ENCODE measurements around the gene NR2E1. TPM values are rescaled to one million over a fixed set of nuclear protein-coding genes. Genes with fewer than 3 reads are reported as not detected.

Gene NR2E1
- total and polyA plus RNA-seq, 2 experiments from 2014 or later: not detected

GRCh38 chr6:108175592-108176279, 9.9 kb downstream of the NR2E1 start:
- H3K36me3 ChIP-seq (ENCODE audit: low read depth): no peaks in the 10 kb centered on the region
- no peaks in the 10 kb centered on the region for H3F3A ChIP-seq (ENCODE audit: insufficient read depth)
- H3K9me3 ChIP-seq (ENCODE audit: low read depth): no peaks in the 10 kb centered on the region
- 3% methylated on average over 36 of the region's 38 CpGs for WGBS, 2 experiments (ENCODE audit: low coverage in 1 of 2, low lambda C conversion rate in 2 of 2, missing lambda C conversion rate in 2 of 2)
- H2AFZ ChIP-seq: no peak overlapping the region
- H3K4me1 ChIP-seq (ENCODE audit: insufficient read depth): no peaks in the 10 kb centered on the region
- H3K27ac ChIP-seq: no peak overlapping the region
- H3K4me2 ChIP-seq (ENCODE audit: unreplicated experiment): no peak overlapping the region
- in situ Hi-C loops (cut with MboI): no loop called here
- H4K20me1 ChIP-seq (ENCODE audit: insufficient read depth): no peaks in the 10 kb centered on the region
- H3K27me3 ChIP-seq (replicated peaks; ENCODE audit: insufficient read depth): peaks cover 97% of the 10 kb centered on the region
- no peaks in the 10 kb centered on the region for H3K79me2 ChIP-seq (ENCODE audit: insufficient read depth)
- H3K9ac ChIP-seq: no peak overlapping the region
- no peak overlapping the region for H3K4me3 ChIP-seq
- TF ChIP-seq EZH2phosphoT487 (IDR thresholded peaks at IDR 0.05; ENCODE audit: insufficient read depth, low read depth) (0 out of 2 replicates have a peak, but pooled peaks have one; percentile 18), EZH2 (IDR thresholded peaks at IDR 0.05; ENCODE audit: insufficient read depth, poor library complexity, severe bottlenecking) (no peak)
- no peak for DNase-seq
- no peaks in the 10 kb centered on the region for H3K9me2 ChIP-seq (ENCODE audit: insufficient read depth)

GRCh38 chr6:108176281-108177089, 10.7 kb downstream of the NR2E1 start:
- Histone ChIP-seq H3K4me3 (no peak overlapping the region), H3K79me2 (ENCODE audit: insufficient read depth) (no peaks in the 10 kb centered on the region), H3K27me3 (replicated peaks; ENCODE audit: insufficient read depth) (peaks cover 93% of the 10 kb centered on the region), H2AFZ (no peak overlapping the region), H3K9me3 (ENCODE audit: low read depth) (no peaks in the 10 kb centered on the region), H3K4me1 (ENCODE audit: insufficient read depth) (no peaks in the 10 kb centered on the region), H3K27ac (no peak overlapping the region), H3F3A (ENCODE audit: insufficient read depth) (no peaks in the 10 kb centered on the region), H3K9ac (no peak overlapping the region), H3K9me2 (ENCODE audit: insufficient read depth) (no peaks in the 10 kb centered on the region), H3K36me3 (ENCODE audit: low read depth) (no peaks in the 10 kb centered on the region), H4K20me1 (ENCODE audit: insufficient read depth) (no peaks in the 10 kb centered on the region), H3K4me2 (ENCODE audit: unreplicated experiment) (no peak overlapping the region)
- 18 to 22% methylated on average over 44 to 46 of the region's 46 CpGs for WGBS, 2 experiments (ENCODE audit: low coverage in 1 of 2, low lambda C conversion rate in 2 of 2, missing lambda C conversion rate in 2 of 2)
- DNase-seq: no peak
- in situ Hi-C loops (cut with MboI): no loop called here
- TF ChIP-seq EZH2 (IDR thresholded peaks at IDR 0.05; ENCODE audit: insufficient read depth, poor library complexity, severe bottlenecking): no peak
- no peak for TF ChIP-seq EZH2phosphoT487 (IDR thresholded peaks at IDR 0.05; ENCODE audit: insufficient read depth, low read depth)

- Histone ChIP-seq H3K9me2 (ENCODE audit: insufficient read depth) (no peaks in the 10 kb centered on the region), H3K36me3 (ENCODE audit: low read depth) (no peaks in the 10 kb centered on the region), H3K9ac (no peak overlapping the region), H3K27ac (no peak overlapping the region), H3K9me3 (ENCODE audit: low read depth) (no peaks in the 10 kb centered on the region), H3K4me1 (ENCODE audit: insufficient read depth) (no peaks in the 10 kb centered on the region), H2AFZ (no peak overlapping the region), H3K4me3 (no peak overlapping the region), H4K20me1 (ENCODE audit: insufficient read depth) (no peaks in the 10 kb centered on the region), H3F3A (ENCODE audit: insufficient read depth) (no peaks in the 10 kb centered on the region), H3K79me2 (ENCODE audit: insufficient read depth) (no peaks in the 10 kb centered on the region), H3K4me2 (ENCODE audit: unreplicated experiment) (no peak overlapping the region), H3K27me3 (replicated peaks; ENCODE audit: insufficient read depth) (peaks cover 76% of the 10 kb centered on the region)
- TF ChIP-seq EZH2 (IDR thresholded peaks at IDR 0.05; ENCODE audit: insufficient read depth, poor library complexity, severe bottlenecking) (no peak), EZH2phosphoT487 (IDR thresholded peaks at IDR 0.05; ENCODE audit: insufficient read depth, low read depth) (no peak)
- WGBS, 2 experiments (ENCODE audit: low coverage in 1 of 2, low lambda C conversion rate in 2 of 2, missing lambda C conversion rate in 2 of 2): 2 to 7% methylated on average over 4 of the region's 4 CpGs
- DNase-seq: no peak
- in situ Hi-C loops (cut with MboI): no loop called here
Observed at GRCh38 chr6:108179741-108180140, 13.9 kb downstream of the NR2E1 start.

- TF ChIP-seq EZH2 (IDR thresholded peaks at IDR 0.05; ENCODE audit: insufficient read depth, poor library complexity, severe bottlenecking) (no peak), EZH2phosphoT487 (IDR thresholded peaks at IDR 0.05; ENCODE audit: insufficient read depth, low read depth) (no peak)
- Histone ChIP-seq H3K4me3 (no peak overlapping the region), H3K4me1 (ENCODE audit: insufficient read depth) (no peaks in the 10 kb centered on the region), H3K27ac (no peak overlapping the region), H2AFZ (no peak overlapping the region), H3K27me3 (replicated peaks; ENCODE audit: insufficient read depth) (peaks cover 71% of the 10 kb centered on the region), H3F3A (ENCODE audit: insufficient read depth) (no peaks in the 10 kb centered on the region), H4K20me1 (ENCODE audit: insufficient read depth) (no peaks in the 10 kb centered on the region), H3K36me3 (ENCODE audit: low read depth) (no peaks in the 10 kb centered on the region), H3K4me2 (ENCODE audit: unreplicated experiment) (no peak overlapping the region), H3K79me2 (ENCODE audit: insufficient read depth) (no peaks in the 10 kb centered on the region), H3K9me2 (ENCODE audit: insufficient read depth) (no peaks in the 10 kb centered on the region), H3K9ac (no peak overlapping the region), H3K9me3 (ENCODE audit: low read depth) (no peaks in the 10 kb centered on the region)
- in situ Hi-C loops (cut with MboI): no loop called here
- 43 to 66% methylated on average over 1 of the region's 1 CpG for WGBS, 2 experiments (ENCODE audit: low coverage in 1 of 2, low lambda C conversion rate in 2 of 2, missing lambda C conversion rate in 2 of 2)
- no peak for DNase-seq
Observed at GRCh38 chr6:108180266-108180665, 14.4 kb downstream of the NR2E1 start.
